Common myeloid progenitor, CD34-positive (primary cell): ENCODE measurements around the gene AXIN1.

Experiments used
- CTCF ChIA-PET: fragments of 350-600 bp; sonication (Branson Sonifier 250); formaldehyde crosslinking; loops from one replicate; lab custom pipeline; 2021; ENCODE audit warnings: antibody characterized with exemption; lab: Charles Lee
- POLR2A ChIA-PET: fragments of 350-600 bp; sonication (Branson Sonifier 250); formaldehyde crosslinking; loops from one replicate; lab custom pipeline; 2021; ENCODE audit warnings: antibody characterized with exemption; lab: Charles Lee
- DNase-seq, 3 donors: peaks; one replicate each; pipeline versions ENCODE4 v3.0.0 to v3.0.0-alpha.2; 2013
- H3K27ac ChIP-seq, 2 experiments: 1 replicate in 1 of 2; 2 replicates in 1 of 2; pipeline ENCODE4 v1.7.0; 2013; ENCODE audit warnings: inconsistent platforms in 2 of 2, low read length in 2 of 2, mild to moderate bottlenecking in 2 of 2, low read depth in 1 of 2, moderate library complexity in 1 of 2; ENCODE audit not compliant: severe bottlenecking in 2 of 2, insufficient read depth in 1 of 2, poor library complexity in 1 of 2
- H3K27me3 ChIP-seq, 5 experiments: replicated peaks in 2 of 5; 1 replicate in 3 of 5; 2 replicates in 2 of 5; pipeline versions ENCODE4 v1.6.1 to v1.7.0; 2013; ENCODE audit warnings: low read length in 4 of 5, mild to moderate bottlenecking in 2 of 5, moderate library complexity in 2 of 5, inconsistent platforms in 1 of 5; ENCODE audit not compliant: insufficient read depth in 5 of 5, control insufficient read depth in 4 of 5
- H3K36me3 ChIP-seq, 4 experiments: 1 replicate in 2 of 4; 2 replicates in 2 of 4; pipeline versions ENCODE4 v1.6.1 to v1.7.0; 2013; ENCODE audit warnings: low read length in 3 of 4, control low read depth in 1 of 4, mild to moderate bottlenecking in 1 of 4; ENCODE audit not compliant: control insufficient read depth in 4 of 4, insufficient read depth in 4 of 4
- H3K4me1 ChIP-seq, 4 experiments: 1 replicate in 3 of 4; 2 replicates in 1 of 4; pipeline versions ENCODE4 v1.6.1 to v1.7.1; 2013; ENCODE audit warnings: low read length in 3 of 4, mild to moderate bottlenecking in 3 of 4, control low read depth in 1 of 4, inconsistent platforms in 1 of 4, moderate library complexity in 1 of 4; ENCODE audit not compliant: control insufficient read depth in 4 of 4, insufficient read depth in 4 of 4; ENCODE audit errors: control extremely low read depth in 1 of 4
- H3K4me3 ChIP-seq, 7 experiments: 1 replicate in 4 of 7; 2 replicates in 3 of 7; pipeline versions ENCODE4 v1.5.1 to v1.7.0; 2013; ENCODE audit warnings: mild to moderate bottlenecking in 7 of 7, low read length in 6 of 7, moderate library complexity in 6 of 7, inconsistent platforms in 2 of 7, low read depth in 2 of 7, control low read depth in 1 of 7; ENCODE audit not compliant: insufficient read depth in 4 of 7, control insufficient read depth in 1 of 7; ENCODE audit errors: extremely low read depth in 1 of 7
- H3K9me3 ChIP-seq, 5 experiments: 1 replicate in 4 of 5; 2 replicates in 1 of 5; pipeline versions ENCODE4 v1.6.1 to v1.7.1; 2013; ENCODE audit warnings: low read length in 4 of 5, mild to moderate bottlenecking in 2 of 5, inconsistent platforms in 1 of 5, low read depth in 1 of 5, moderate library complexity in 1 of 5; ENCODE audit not compliant: control insufficient read depth in 4 of 5, insufficient read depth in 2 of 5; ENCODE audit errors: control extremely low read depth in 1 of 5
- WGBS: methylation state at CpG from one replicate; pipeline ENCODE4 v1.1.5; 2013; ENCODE audit not compliant: insufficient coverage; 5-methylcytosine and 5-hydroxymethylcytosine counted together

Gene AXIN1

DNA sequence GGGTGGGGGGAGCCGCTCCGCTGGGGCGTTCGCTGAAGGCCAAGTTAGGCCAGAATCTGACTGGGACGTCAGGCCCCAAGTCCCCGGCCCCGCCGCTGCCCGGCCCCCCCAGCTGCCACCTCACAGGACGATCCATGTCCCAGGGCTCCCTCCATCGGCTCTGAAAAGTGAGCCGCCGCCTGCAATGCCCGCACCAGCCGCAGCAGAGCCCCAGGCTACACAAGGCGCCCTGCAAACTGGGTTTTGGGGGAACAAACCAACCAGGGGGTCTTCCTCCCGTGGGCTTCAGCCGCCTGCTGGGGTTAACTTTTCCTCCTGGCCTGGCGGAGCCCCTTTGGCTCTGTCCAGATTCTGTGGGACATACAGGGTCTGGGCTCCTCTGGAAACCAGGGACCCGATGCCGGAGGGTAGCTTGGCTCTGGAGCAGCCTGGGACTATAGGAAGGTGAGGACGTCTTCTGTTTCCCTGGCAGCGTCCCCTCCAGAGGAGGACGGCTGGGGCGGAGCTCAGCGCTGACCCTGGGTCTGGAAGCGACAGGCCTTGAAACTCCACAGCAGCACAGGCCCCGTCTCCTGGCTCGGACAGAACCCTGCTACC, 45.3 kb upstream of the AXIN1 start:
- Histone ChIP-seq H3K4me3 (peak overlapping the region in 2 of 7 experiments; percentile 2 to 53), H3K9me3 (no peaks in the 10 kb centered on the region), H3K27me3 (no peaks in the 10 kb centered on the region), H3K4me1 (peaks cover 5 to 52% (median 43%) of the 10 kb centered on the region in 4 experiments), H3K27ac (peak overlapping the region in 1 of 2 experiments; percentile 70), H3K36me3 (peaks cover 0 to 29% (median 6%) of the 10 kb centered on the region in 4 experiments)
- 45% methylated on average over 25 of the region's 29 CpGs for WGBS
- ChIA-PET CTCF (interaction anchor here (0.6 to 1.6 kb wide), 2 partner anchors 11 to 185 kb away, joined by 3 to 5 read pairs; no protein-coding TSS in a partner anchor), POLR2A (interaction anchor here (0.6 to 1.3 kb wide), 2 partner anchors 11 to 322 kb away, joined by 4 to 5 read pairs; no protein-coding TSS in a partner anchor)
- DNase-seq: peak; percentile 86 to 91 (median 87)

DNA sequence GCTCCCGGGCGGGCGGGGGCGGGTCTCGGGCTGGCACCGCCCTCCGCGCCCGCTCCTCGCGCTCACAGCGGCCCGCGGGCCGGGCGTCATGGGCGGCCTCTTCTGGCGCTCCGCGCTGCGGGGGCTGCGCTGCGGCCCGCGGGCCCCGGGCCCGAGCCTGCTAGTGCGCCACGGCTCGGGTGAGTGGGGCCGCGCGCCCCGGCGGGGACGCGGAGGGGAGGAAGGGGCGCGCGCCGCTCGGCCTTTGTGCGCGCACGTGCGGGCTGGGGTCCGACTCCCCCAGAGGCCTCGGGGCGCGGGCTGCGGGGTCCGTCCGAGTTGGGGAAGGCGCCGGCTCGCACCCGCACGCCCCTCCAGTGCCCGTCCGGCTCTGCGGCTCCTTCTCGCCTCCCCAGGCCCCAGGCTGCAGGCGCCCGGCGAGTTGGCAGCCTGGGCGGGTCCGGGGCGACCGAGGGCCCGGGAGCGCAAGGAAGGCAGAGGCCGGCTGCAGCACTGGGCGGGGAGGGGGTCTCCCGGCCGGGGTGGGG, 44.7 kb upstream of the AXIN1 start, which contains the start of gene NME4:
Gene NME4, plus strand, starts transcription at position 65 of the 527 bp plus-strand sequence. Its CDS starts 24 bp downstream, at position 89.
- Histone ChIP-seq H3K36me3 (peaks cover 0 to 29% (median 6%) of the 10 kb centered on the region in 4 experiments), H3K9me3 (no peaks in the 10 kb centered on the region), H3K4me1 (peaks cover 5 to 48% (median 43%) of the 10 kb centered on the region in 4 experiments), H3K4me3 (peak within 1 kb of the TSS; percentile 72 to 91 (median 76)), H3K27me3 (no peaks in the 10 kb centered on the region), H3K27ac (peak within 1 kb of the TSS; percentile 25 to 74)
- ChIA-PET CTCF (interaction anchor here (0.7 to 1.6 kb wide), 3 partner anchors 10 to 98 kb away, joined by 3 to 5 read pairs (median 4); no protein-coding TSS in a partner anchor), POLR2A (interaction anchor here (0.6 to 1.3 kb wide), 2 partner anchors 10 to 322 kb away, joined by 4 to 5 read pairs; no protein-coding TSS in a partner anchor)
- WGBS: 0% methylated on average over 34 of the region's 75 CpGs
- DNase-seq: peak in 1 of 3 donors; percentile 45

DNA sequence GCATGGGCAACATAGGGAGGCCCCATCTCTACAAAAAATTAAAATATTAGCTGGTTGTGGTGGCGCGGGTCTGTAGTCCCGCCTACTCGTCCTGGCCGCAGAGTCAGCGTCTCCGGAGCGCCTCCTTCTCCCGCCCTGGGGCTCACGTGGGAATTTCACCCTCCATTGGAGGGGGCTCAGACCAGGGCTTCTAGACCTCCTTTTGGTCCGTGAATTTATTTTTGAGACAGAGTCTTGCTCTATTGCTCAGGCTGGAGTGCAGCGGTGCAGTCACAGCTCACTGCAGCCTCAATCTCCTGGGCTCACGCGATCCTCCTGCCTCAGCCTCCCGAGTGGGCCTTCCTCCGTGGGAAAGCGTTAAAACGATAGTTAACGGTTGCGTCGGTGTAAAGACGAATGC, 44.1 kb upstream of the AXIN1 start:
- Histone ChIP-seq H3K27ac (peak overlapping the region; percentile 25 to 74), H3K36me3 (peaks cover 0 to 29% (median 6%) of the 10 kb centered on the region in 4 experiments), H3K9me3 (no peaks in the 10 kb centered on the region), H3K4me1 (peaks cover 5 to 46% (median 41%) of the 10 kb centered on the region in 4 experiments), H3K27me3 (no peaks in the 10 kb centered on the region), H3K4me3 (peak overlapping the region; percentile 72 to 91 (median 76))
- under 1% methylated on average over 16 of the region's 22 CpGs for WGBS
- ChIA-PET CTCF (interaction anchor here (0.7 to 1.4 kb wide), 2 partner anchors 10 to 98 kb away, joined by 3 to 4 read pairs; no protein-coding TSS in a partner anchor), POLR2A (no interaction called here)
- DNase-seq: peak; percentile 63 to 83 (median 82)

DNA sequence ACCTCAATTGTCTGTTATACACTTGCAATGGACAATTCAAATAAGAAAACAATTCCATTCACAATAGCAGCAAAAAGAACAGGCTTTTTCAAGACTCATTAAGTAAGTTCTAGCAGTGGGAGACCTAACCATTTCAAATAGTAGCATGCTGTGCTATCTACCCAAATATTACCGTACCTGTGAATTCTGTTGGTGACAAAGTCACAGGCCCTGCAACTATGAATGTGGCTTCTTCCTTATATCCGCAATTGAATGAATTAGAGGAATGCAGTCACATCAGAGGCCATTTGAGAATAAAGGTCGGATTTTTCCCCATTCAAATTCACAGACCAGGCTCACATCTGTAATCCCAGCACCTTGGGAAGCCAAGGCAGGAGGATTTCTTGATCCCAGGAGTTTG, 43.7 kb upstream of the AXIN1 start:
- H3K4me1 ChIP-seq: peaks cover 5 to 46% (median 41%) of the 10 kb centered on the region in 4 experiments
- peak overlapping the region in 6 of 7 experiments; percentile 40 to 91 (median 77) for H3K4me3 ChIP-seq
- CTCF ChIA-PET: interaction anchor here (0.7 to 1.4 kb wide), 2 partner anchors 9 to 99 kb away, joined by 3 to 4 read pairs; no protein-coding TSS in a partner anchor
- H3K27me3 ChIP-seq: no peaks in the 10 kb centered on the region
- H3K9me3 ChIP-seq: no peaks in the 10 kb centered on the region
- peak overlapping the region; percentile 25 to 74 for H3K27ac ChIP-seq
- POLR2A ChIA-PET: no interaction called here
- 10% methylated on average over 2 of the region's 3 CpGs for WGBS
- no peak for DNase-seq
- peaks cover 0 to 29% (median 6%) of the 10 kb centered on the region in 4 experiments for H3K36me3 ChIP-seq

DNA sequence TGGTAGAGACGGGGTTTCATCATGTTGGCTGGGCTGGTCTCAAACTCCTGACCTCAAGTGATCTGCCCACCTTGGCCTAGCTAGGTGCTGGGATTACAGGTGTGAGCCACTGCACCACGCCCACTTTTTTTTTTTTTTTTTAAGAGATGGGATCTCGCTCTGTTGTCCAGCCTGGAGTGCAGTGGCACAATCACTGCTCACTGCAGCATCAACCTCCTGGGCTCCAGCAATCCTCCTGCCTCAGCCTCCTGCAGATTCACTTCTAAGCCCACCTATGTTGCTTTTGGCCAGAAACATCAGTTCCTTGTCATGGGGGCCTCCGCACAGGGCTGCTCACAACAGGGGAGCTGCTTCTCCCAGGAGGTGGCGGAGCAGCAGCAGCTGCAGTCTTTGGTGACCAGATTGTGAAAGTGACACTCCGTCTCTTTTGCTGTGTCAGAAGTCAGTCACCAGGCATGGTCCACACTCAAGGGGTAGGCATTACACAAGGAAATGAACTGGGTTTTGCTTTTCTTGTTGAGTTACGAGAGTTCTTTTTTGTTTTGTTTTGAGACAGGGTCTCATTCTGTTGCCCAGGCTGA, 40.0 kb upstream of the AXIN1 start:
- Histone ChIP-seq H3K27ac (no peak overlapping the region), H3K27me3 (no peaks in the 10 kb centered on the region), H3K4me1 (peaks cover 5 to 12% (median 12%) of the 10 kb centered on the region in 4 experiments), H3K4me3 (no peak overlapping the region), H3K9me3 (no peaks in the 10 kb centered on the region), H3K36me3 (no peaks in the 10 kb centered on the region)
- ChIA-PET CTCF (interaction anchor here (0.5 to 3.5 kb wide), 11 partner anchors 9 to 267 kb away, joined by 3 to 11 read pairs (median 4); no protein-coding TSS in a partner anchor), POLR2A (no interaction called here)
- WGBS: 92% methylated on average over 6 of the region's 7 CpGs
- DNase-seq: peak in 1 of 3 donors; percentile 78

DNA sequence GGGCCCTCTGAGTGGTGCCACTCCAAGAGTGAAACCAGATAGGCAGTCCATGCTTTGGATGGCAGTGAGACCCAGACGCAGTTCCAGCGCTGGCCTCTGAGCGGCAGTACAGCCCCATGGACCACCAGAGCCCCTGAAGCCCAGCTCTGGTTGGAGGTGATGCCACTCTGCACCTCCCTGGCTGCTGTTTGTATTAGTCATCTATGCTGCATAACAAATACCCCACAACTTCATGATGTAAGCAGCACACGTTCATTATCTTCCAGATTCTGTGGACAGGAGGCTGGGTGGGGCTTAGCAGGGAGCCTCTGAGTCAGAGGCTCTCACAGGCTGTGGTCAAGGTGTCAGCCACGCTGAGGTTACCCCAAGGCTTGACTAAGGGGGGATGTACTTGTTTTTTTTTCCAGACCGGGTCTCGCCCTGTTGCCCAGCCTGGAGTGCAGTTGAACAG, 39.4 kb upstream of the AXIN1 start:
- H3K36me3 ChIP-seq: no peaks in the 10 kb centered on the region
- CTCF ChIA-PET: interaction anchor here (0.5 to 3.5 kb wide), 9 partner anchors 8 to 268 kb away, joined by 3 to 11 read pairs (median 4); no protein-coding TSS in a partner anchor
- no peaks in the 10 kb centered on the region for H3K9me3 ChIP-seq
- no peaks in the 10 kb centered on the region for H3K27me3 ChIP-seq
- peak; percentile 76 to 91 (median 88) for DNase-seq
- POLR2A ChIA-PET: no interaction called here
- H3K4me3 ChIP-seq: no peak overlapping the region
- H3K4me1 ChIP-seq: peaks cover 5 to 12% (median 12%) of the 10 kb centered on the region in 4 experiments
- H3K27ac ChIP-seq: no peak overlapping the region
- 78% methylated on average over 6 of the region's 7 CpGs for WGBS
